Liver (tissue), 9 donors: ENCODE data around the gene IRAK1. TPM values are rescaled to one million over a fixed set of nuclear protein-coding genes. Genes with fewer than 3 reads are reported as not detected.

Source experiments
- DNase-seq: peaks from one replicate; pipeline ENCODE4 v3.0.0-alpha.2; 2017; ENCODE audit warnings: low spot score
- H3K27ac ChIP-seq, 2 donors: one replicate each; pipeline ENCODE4 v1.7.0; 2013; ENCODE audit warnings: inconsistent platforms in 2 of 2, low read length in 2 of 2, control low read depth in 1 of 2, low read depth in 1 of 2, mild to moderate bottlenecking in 1 of 2
- H3K27me3 ChIP-seq, 4 donors: one replicate each; pipeline versions ENCODE4 v1.6.1 to v1.7.0; 2013; ENCODE audit warnings: low read length in 3 of 4, inconsistent platforms in 1 of 4, mild to moderate bottlenecking in 1 of 4, moderate library complexity in 1 of 4; ENCODE audit not compliant: control insufficient read depth in 4 of 4, insufficient read depth in 4 of 4
- H3K36me3 ChIP-seq, 4 donors: one replicate each; pipeline versions ENCODE4 v1.6.1 to v1.7.0; 2013; ENCODE audit warnings: low read length in 3 of 4, mild to moderate bottlenecking in 3 of 4, low read depth in 1 of 4, moderate library complexity in 1 of 4; ENCODE audit not compliant: control insufficient read depth in 4 of 4, insufficient read depth in 3 of 4
- H3K4me1 ChIP-seq, 4 donors: one replicate each; pipeline versions ENCODE4 v1.6.1 to v1.7.0; 2013; ENCODE audit warnings: low read length in 3 of 4, mild to moderate bottlenecking in 3 of 4, moderate library complexity in 1 of 4; ENCODE audit not compliant: control insufficient read depth in 4 of 4, insufficient read depth in 4 of 4
- H3K4me3 ChIP-seq, 3 donors: one replicate each; pipeline versions ENCODE4 v1.6.1 to v1.7.0; 2013; ENCODE audit warnings: low read length in 3 of 3, control low read depth in 1 of 3, low read depth in 1 of 3, mild to moderate bottlenecking in 1 of 3
- H3K9ac ChIP-seq, 2 donors: one replicate each; pipeline ENCODE4 v1.7.0; 2013; ENCODE audit warnings: low read length in 2 of 2, mild to moderate bottlenecking in 2 of 2, moderate library complexity in 2 of 2, control low read depth in 1 of 2, low read depth in 1 of 2
- H3K9me3 ChIP-seq, 4 donors: one replicate each; pipeline versions ENCODE4 v1.6.1 to v1.7.0; 2013; ENCODE audit warnings: low read length in 3 of 4; ENCODE audit not compliant: control insufficient read depth in 4 of 4
- EGR1 ChIP-seq, 2 donors: IDR thresholded peaks; 2 replicates each; pipeline ENCODE4 v1.6.1; 2016 to 2018; ENCODE audit warnings: antibody characterized with exemption in 2 of 2, low read depth in 2 of 2
- FOXA1 ChIP-seq: IDR thresholded peaks from 2 replicates; pipeline ENCODE4 v1.6.1; 2016; ENCODE audit warnings: antibody characterized with exemption
- FOXA2 ChIP-seq: IDR thresholded peaks from 2 replicates; pipeline ENCODE4 v1.6.1; 2016; ENCODE audit warnings: antibody characterized with exemption
- GABPA ChIP-seq, 2 donors: IDR thresholded peaks in 1 of 2; conservative IDR thresholded peaks in 1 of 2; 2 replicates each; pipeline ENCODE4 v1.6.1; 2016; ENCODE audit warnings: antibody characterized with exemption in 2 of 2, mild to moderate bottlenecking in 1 of 2, moderate library complexity in 1 of 2
- HNF4A ChIP-seq, 2 donors: conservative IDR thresholded peaks; 2 replicates each; pipeline ENCODE4 v1.6.1; 2016; ENCODE audit warnings: antibody characterized with exemption in 2 of 2, mild to moderate bottlenecking in 2 of 2
- HNF4G ChIP-seq: IDR thresholded peaks from 2 replicates; pipeline ENCODE4 v1.6.1; 2016; ENCODE audit warnings: antibody characterized with exemption
- JUND ChIP-seq, 2 donors: IDR thresholded peaks; 2 replicates each; pipeline ENCODE4 v1.6.1; 2016; ENCODE audit warnings: antibody characterized with exemption in 2 of 2
- NR2F2 ChIP-seq: IDR thresholded peaks from 2 replicates; pipeline ENCODE4 v1.6.1; 2016; ENCODE audit warnings: antibody characterized with exemption
- RAD21 ChIP-seq, 2 donors: IDR thresholded peaks; 2 replicates each; pipeline ENCODE4 v1.6.1; 2016; ENCODE audit warnings: antibody characterized with exemption in 2 of 2, mild to moderate bottlenecking in 2 of 2
- RXRA ChIP-seq, 2 donors: IDR thresholded peaks; 2 replicates each; pipeline ENCODE4 v1.6.1; 2017 to 2018; ENCODE audit warnings: antibody characterized with exemption in 2 of 2, mild to moderate bottlenecking in 1 of 2
- SP1 ChIP-seq: IDR thresholded peaks from 2 replicates; pipeline ENCODE4 v1.6.1; 2018; ENCODE audit warnings: antibody characterized with exemption, mild to moderate bottlenecking
- WGBS: extraction: QIAGEN DNeasy Blood & Tissue Kit; methylation state at CpG from one replicate; pipeline ENCODE4 v1.1.7; 2013; 5-methylcytosine and 5-hydroxymethylcytosine counted together
- polyA plus RNA-seq, 2 donors: library from polyadenylated mRNA; stranded (reverse) in 1 of 2; unstranded in 1 of 2; fragments of 200-250 nt in 1 of 2; fragments of >200 nt in 1 of 2; fragmentation: Nextera tagmentation in 1 of 2; extraction: Ambion mirVana in 1 of 2; gene quantifications; one replicate each; pipeline versions ENCODE4 v1.2.1 to v1.2.3, GENCODE V29; 2013 to 2015
- total RNA-seq, 2 donors: library from RNA; depleted of rRNA; stranded (reverse); fragments of >200 nt; gene quantifications; one replicate each; pipeline ENCODE4 v1.2.3, GENCODE V29; 2014
- TF ChIP-seq, protein P1 (sequence below): IDR thresholded peaks from 2 replicates; pipeline ENCODE4 v1.6.1; 2016; ENCODE audit warnings: antibody characterized with exemption
- TF ChIP-seq, protein P2 (sequence below): IDR thresholded peaks from 2 replicates; pipeline ENCODE4 v1.6.1; 2016; ENCODE audit warnings: antibody characterized with exemption
- TF ChIP-seq, protein P3 (sequence below): fragments of 150-350 bp; IDR thresholded peaks from 2 replicates; pipeline ENCODE4 v1.5.1; 2017; ENCODE audit warnings: improper control_type of control experiment, low read depth, low read length; ENCODE audit not compliant: missing input control
- TF ChIP-seq, protein P4 (sequence below): IDR thresholded peaks from 2 replicates; pipeline ENCODE4 v1.6.1; 2016; ENCODE audit warnings: antibody characterized with exemption, mild to moderate bottlenecking
- donor health status: healthy.
- donor health status: healthy.
- donor health status: healthy.
- donor health status: healthy.
- donor health status: healthy.

IRAK1 gene
- total and polyA plus RNA-seq, 4 donors, result 17.6 to 55.8 (median 27.4) TPM

DNA sequence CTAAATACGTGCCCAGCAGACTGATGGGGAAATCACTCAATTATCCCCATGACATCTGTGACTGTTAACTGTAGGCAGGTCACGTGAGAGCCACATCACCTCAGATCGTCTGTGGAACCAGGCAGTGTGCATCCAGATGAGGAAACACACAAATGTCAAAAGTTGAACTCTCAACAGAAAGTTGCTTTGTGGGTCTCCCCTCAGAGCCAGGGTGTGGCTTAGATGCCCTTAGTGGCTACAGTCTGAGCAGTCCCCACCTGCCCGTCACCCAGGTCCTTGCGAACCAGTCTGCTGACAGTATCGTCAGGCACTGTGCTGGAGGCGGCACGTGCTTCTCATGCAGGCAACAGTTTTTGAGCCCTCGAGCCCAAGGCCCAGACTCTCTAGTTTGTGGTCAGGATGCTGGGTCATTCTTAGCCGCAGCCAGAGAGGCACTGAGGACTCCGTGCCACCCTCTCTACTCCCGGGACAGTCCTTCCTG, 36.3 kb downstream of the IRAK1 start:
- peaks cover 0 to 3% (median 0%) of the 10 kb centered on the region in 4 donors for H3K27me3 ChIP-seq
- peaks cover 8 to 12% (median 11%) of the 10 kb centered on the region in 4 donors for H3K4me1 ChIP-seq

More for the DNA sequence above, 36.3 kb downstream of the IRAK1 start:
- no peak for DNase-seq
- H3K36me3 ChIP-seq, result no peaks in the 10 kb centered on the region
- WGBS, result 89% methylated on average over 12 of the region's 12 CpGs
- H3K9ac ChIP-seq, result no peak overlapping the region
- no peak overlapping the region for H3K4me3 ChIP-seq
- TF ChIP-seq, protein P1, sequence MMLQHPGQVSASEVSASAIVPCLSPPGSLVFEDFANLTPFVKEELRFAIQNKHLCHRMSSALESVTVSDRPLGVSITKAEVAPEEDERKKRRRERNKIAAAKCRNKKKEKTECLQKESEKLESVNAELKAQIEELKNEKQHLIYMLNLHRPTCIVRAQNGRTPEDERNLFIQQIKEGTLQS, result no peak
- TF ChIP-seq RXRA (IDR thresholded peaks at IDR 0.05), result no peak
- TF ChIP-seq, protein P2, sequence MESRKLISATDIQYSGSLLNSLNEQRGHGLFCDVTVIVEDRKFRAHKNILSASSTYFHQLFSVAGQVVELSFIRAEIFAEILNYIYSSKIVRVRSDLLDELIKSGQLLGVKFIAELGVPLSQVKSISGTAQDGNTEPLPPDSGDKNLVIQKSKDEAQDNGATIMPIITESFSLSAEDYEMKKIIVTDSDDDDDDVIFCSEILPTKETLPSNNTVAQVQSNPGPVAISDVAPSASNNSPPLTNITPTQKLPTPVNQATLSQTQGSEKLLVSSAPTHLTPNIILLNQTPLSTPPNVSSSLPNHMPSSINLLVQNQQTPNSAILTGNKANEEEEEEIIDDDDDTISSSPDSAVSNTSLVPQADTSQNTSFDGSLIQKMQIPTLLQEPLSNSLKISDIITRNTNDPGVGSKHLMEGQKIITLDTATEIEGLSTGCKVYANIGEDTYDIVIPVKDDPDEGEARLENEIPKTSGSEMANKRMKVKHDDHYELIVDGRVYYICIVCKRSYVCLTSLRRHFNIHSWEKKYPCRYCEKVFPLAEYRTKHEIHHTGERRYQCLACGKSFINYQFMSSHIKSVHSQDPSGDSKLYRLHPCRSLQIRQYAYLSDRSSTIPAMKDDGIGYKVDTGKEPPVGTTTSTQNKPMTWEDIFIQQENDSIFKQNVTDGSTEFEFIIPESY, result no peak
- no peak for TF ChIP-seq JUND (IDR thresholded peaks at IDR 0.05)
- no peak for TF ChIP-seq FOXA1
- TF ChIP-seq, protein P3, sequence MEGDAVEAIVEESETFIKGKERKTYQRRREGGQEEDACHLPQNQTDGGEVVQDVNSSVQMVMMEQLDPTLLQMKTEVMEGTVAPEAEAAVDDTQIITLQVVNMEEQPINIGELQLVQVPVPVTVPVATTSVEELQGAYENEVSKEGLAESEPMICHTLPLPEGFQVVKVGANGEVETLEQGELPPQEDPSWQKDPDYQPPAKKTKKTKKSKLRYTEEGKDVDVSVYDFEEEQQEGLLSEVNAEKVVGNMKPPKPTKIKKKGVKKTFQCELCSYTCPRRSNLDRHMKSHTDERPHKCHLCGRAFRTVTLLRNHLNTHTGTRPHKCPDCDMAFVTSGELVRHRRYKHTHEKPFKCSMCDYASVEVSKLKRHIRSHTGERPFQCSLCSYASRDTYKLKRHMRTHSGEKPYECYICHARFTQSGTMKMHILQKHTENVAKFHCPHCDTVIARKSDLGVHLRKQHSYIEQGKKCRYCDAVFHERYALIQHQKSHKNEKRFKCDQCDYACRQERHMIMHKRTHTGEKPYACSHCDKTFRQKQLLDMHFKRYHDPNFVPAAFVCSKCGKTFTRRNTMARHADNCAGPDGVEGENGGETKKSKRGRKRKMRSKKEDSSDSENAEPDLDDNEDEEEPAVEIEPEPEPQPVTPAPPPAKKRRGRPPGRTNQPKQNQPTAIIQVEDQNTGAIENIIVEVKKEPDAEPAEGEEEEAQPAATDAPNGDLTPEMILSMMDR, result no peak
- no peak for TF ChIP-seq RAD21 (IDR thresholded peaks at IDR 0.05)
- TF ChIP-seq FOXA2, result no peak
- no peak for TF ChIP-seq GABPA (IDR thresholded peaks at IDR 0.05 in 1 of 2, conservative IDR thresholded peaks at IDR 0.05 in 1 of 2)
- no peak for TF ChIP-seq HNF4A (conservative IDR thresholded peaks at IDR 0.05)
- TF ChIP-seq HNF4G, result no peak
- TF ChIP-seq EGR1 (IDR thresholded peaks at IDR 0.05; ENCODE audit: low read depth in 2 of 2), result no peak
- TF ChIP-seq, protein P4, sequence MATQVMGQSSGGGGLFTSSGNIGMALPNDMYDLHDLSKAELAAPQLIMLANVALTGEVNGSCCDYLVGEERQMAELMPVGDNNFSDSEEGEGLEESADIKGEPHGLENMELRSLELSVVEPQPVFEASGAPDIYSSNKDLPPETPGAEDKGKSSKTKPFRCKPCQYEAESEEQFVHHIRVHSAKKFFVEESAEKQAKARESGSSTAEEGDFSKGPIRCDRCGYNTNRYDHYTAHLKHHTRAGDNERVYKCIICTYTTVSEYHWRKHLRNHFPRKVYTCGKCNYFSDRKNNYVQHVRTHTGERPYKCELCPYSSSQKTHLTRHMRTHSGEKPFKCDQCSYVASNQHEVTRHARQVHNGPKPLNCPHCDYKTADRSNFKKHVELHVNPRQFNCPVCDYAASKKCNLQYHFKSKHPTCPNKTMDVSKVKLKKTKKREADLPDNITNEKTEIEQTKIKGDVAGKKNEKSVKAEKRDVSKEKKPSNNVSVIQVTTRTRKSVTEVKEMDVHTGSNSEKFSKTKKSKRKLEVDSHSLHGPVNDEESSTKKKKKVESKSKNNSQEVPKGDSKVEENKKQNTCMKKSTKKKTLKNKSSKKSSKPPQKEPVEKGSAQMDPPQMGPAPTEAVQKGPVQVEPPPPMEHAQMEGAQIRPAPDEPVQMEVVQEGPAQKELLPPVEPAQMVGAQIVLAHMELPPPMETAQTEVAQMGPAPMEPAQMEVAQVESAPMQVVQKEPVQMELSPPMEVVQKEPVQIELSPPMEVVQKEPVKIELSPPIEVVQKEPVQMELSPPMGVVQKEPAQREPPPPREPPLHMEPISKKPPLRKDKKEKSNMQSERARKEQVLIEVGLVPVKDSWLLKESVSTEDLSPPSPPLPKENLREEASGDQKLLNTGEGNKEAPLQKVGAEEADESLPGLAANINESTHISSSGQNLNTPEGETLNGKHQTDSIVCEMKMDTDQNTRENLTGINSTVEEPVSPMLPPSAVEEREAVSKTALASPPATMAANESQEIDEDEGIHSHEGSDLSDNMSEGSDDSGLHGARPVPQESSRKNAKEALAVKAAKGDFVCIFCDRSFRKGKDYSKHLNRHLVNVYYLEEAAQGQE, result no peak
- no peak for TF ChIP-seq SP1
- TF ChIP-seq NR2F2, result no peak
- H3K9me3 ChIP-seq, result no peaks in the 10 kb centered on the region
- H3K27ac ChIP-seq, result peak overlapping the region in 1 of 2 donors; percentile 35
